MV-4-11 (cell line): ENCODE data around the gene OR6S1.
A peak's percentile ranks its signal among the peaks of the same experiment; 100 is the strongest.
"Not testable (repeated sequence)": the region's sequence is repeated elsewhere in the genome, so short reads cannot be mapped to it uniquely, and the experiment has no call there.

Experiments
- DNase-seq: peaks from one replicate; lab custom pipeline; 2025; lab: John Stamatoyannopoulos, UW

Gene OR6S1

GRCh38 chr14:20668969-20669368 is 27.5 kb upstream of the OR6S1 start:
- no peak for DNase-seq

- peak; percentile 41 for DNase-seq
Observed at GRCh38 chr14:20667957-20668356, 26.5 kb upstream of the OR6S1 start.

DNA sequence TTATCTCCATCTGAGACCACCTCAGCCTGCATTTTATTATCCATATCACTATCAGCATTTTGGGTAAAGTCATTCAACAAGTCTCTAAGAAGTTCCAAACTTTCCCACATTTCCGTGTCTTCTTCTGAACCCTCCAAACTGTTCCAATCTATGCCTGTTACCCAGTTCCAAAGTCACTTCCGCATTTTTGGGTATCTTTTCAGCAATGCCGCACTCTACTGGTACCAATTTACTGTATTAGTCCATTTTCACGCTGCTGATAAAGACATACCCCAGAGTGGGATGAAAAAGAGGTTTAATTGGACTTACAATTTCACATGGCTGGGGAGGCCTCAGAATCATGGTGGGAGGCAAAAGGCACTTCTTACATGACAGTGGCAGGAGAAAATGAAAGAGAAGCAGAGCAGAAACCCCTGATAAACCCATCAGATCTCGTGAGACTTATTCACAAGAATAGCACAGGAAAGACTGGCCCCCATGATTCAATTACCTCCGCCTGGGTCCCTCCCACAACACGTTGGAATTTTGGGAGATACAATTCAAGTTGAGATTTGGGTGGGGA is 25.0 kb upstream of the OR6S1 start:
- DNase-seq: not testable (repeated sequence)

- peak; percentile 87 for DNase-seq
Observed at GRCh38 chr14:20662968-20663732, 21.7 kb upstream of the OR6S1 start.

DNA sequence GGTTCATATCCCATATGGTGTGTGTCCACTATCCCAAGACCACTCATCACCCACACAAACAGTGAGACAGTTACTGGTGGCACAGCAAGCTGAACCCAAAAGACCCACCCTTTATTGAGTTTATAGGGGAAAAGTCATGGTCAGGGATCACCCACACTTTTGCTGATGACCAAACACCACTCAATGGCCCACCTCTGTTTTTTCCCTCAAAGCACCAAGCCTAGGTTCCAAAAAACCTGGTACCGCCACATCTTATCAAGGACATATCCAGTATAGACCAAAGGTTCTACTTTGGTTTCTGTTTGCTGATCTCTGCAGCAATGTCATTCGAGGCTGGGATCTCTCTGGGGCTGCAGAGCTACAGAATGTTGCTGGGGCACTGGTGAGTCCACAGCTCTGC is 19.7 kb upstream of the OR6S1 start:
- DNase-seq: no peak

DNA sequence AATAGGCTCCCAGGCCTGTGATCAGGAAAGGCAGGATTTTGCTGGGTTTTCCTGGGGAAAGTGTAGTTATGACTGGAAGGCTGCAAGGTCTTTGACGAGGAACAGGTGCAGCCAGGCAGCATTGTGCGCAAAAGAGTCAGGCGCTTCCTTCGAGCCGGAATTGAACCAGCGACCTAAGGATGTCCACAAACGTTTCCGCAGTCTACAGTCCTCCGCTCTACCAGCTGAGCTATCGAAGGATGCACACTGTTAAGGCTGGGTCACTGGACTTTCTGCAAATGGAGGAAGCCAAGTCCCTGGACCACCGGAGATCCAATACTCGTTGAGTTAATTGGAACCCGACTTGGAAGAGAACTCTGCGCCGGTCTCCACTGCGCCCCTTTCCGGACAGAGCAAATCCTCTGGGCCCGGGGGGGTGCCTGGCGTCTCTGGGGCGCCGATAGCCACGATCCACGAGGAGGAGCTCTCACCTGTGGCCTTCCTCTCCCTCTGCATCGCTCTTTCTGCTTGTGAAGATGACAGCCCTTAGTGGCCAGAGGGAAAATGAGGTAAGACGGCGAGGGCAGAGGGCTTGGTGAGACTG is 18.4 kb upstream of the OR6S1 start:
- DNase-seq: no peak

DNA sequence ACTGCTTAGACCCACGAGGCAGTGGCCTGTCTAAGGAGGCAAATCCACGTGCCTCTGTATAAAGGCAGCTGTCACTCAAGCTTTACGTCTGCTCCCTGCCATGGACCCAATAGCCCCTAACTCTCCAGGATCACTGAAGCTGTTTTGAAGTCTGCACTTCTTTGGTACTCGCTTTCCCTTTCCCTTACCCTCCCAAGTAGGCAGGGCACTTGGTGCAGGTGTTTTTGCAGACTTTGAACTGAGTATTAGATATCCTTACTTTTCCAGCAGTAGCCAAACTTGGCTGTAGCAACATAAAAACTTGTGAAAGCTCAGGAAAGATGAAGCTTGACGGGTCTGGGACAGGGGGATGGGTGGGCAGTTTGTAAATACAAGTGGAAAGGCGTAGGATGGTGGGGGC is 17.8 kb upstream of the OR6S1 start:
- DNase-seq: no peak

DNA sequence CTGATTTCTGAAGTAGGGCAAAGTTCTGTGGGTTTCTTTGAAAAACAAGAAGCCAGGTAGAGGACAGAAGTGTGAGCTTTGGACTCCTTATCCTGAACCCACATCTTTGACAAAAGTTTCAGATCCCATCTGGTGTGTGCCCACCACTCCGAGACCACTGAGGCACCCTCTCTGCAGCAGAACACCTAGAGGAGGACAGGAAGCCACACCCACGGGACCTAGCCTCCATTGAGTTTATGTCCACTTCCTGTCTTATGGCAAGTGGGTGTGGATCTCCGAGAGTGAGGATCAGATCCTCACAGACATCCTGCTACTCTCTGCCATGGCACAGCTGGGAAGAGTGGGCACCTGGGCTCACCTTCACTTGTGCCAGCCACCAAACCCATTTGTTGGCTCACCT is 16.8 kb upstream of the OR6S1 start:
- no peak for DNase-seq

- no peak for DNase-seq
Observed at GRCh38 chr14:20657216-20658211, 16.0 kb upstream of the OR6S1 start.

DNA sequence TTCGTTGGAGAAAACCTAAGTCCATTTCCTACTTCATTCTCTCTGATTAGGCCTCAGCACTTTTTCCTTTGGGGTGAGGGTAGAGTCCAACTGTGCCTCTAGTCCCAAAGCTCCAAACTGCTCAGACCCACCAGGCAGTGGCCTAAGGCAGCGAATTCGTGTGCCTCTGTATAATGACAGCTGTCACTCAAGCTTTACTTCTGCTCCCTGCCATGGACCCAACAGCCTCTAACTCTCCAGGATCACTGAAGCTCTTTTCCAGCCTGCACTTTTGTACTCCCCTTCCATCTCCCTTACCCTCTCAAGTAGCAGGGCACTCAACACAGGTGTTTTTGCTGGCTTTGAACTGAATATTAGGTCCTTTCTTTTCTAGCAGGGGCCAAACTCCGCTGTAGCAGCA is 14.8 kb upstream of the OR6S1 start:
- DNase-seq: no peak

- no peak for DNase-seq
Observed at GRCh38 chr14:20655851-20656250, 14.4 kb upstream of the OR6S1 start.

DNA sequence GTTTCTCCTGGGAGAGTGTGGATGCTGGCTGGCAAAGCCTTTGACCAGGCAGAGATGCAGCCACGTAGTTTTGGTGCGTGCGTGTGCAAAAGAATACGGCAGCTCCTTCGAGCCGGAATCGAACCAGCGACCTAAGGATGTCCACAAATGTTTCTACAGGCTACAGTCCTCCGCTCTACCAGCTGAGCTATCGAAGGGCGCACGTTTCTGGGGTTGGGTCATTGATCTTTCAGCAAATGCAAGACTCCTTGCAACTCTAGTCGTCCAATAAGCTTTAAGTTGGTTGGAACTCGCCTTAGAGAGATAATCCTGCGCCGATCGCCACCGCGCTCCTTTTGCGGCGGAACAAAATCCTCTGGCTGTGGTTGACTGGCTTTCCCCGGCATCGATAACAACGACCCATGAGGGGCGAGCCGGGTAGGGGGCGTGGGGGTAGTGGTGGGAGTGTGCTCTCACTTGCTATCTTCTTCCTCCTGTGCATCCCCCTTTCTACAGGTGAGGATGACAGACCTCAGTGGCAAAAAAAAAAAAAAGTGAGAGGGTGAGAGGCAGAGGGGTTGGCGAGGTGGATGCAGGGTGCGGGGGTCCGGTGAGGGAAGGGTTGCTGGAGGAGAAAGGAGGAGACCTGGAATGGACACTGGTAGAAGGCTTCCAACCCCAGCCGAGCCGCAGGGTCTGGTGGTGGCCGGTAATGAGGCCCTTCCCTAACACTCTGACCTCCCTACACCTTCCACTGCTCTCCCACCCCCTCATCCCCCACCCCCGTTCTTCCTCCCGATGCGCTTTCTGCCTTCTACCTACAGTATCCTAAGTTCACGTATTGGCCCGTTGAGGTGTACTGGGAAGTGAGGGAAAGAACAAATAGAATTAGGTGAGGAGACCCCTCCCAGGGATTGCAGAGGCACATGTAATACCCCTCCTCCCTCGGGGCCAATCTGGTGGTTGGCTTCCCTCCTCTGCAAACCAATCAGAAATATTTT is 11.8 kb upstream of the OR6S1 start:
- DNase-seq: peak; percentile 82

DNA sequence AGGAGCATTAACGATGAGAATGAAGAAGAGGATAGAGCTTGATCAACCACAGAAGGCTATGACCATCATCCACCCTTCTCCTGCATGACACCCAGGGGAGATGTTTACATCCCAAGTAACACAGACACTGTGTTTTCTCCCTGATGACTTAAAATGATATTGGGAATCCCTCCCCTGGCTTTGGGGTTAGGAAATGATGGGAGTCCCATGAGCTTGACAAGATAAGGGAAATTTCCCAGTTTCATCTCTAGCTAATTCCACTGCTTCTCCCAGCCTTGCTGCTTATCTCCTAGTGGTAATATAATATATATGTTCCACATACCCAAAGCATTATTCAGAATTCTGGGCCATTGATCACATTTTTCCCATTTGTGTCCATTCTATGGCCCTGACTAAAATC is 4.0 kb upstream of the OR6S1 start:
- no peak for DNase-seq

- DNase-seq: no peak
Observed at GRCh38 chr14:20644520-20644919, 3.0 kb upstream of the OR6S1 start.

DNA sequence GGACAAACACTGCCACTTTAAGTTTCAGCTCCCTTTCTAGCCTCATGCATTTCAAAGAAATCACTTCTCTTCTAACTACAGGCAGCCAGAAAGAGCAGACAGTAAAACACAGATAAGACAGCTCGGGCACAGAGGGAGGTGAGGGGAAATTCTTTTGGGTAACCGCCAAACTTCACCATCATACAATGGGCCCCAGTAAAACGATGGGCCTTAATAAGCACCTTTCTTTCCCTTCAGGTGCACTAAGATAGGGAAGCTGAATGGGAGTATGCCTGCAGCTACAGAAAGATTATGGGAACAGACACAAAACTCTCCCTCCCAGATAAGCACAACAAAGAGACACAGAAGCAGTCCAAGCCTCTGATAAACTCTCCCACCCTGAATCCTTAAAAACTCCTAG is 1.3 kb upstream of the OR6S1 start:
- DNase-seq: not testable (repeated sequence)

GRCh38 chr14:20642182-20642581 is 691 bp upstream of the OR6S1 start:
- no peak for DNase-seq

- peak; percentile 80 for DNase-seq
Observed at GRCh38 chr14:20632831-20633691, 8.4 kb downstream of the OR6S1 start.

GRCh38 chr14:20632448-20632830 is 9.1 kb downstream of the OR6S1 start:
- DNase-seq: no peak

- DNase-seq: no peak
Observed at GRCh38 chr14:20631880-20632389, 9.6 kb downstream of the OR6S1 start.
